GM21529 (cell line): ENCODE measurements around the gene LANCL2.
"Not testable (repeated sequence)": the region's sequence is repeated elsewhere in the genome, so short reads cannot be mapped to it uniquely, and the experiment has no call there.

Experiments
- ATAC-seq: cut with Tn5 transposase; IDR thresholded peaks from one replicate; pipeline ENCODE4 v1.9.1; 2021; ENCODE audit not compliant: unreplicated experiment

The LANCL2 gene

DNA sequence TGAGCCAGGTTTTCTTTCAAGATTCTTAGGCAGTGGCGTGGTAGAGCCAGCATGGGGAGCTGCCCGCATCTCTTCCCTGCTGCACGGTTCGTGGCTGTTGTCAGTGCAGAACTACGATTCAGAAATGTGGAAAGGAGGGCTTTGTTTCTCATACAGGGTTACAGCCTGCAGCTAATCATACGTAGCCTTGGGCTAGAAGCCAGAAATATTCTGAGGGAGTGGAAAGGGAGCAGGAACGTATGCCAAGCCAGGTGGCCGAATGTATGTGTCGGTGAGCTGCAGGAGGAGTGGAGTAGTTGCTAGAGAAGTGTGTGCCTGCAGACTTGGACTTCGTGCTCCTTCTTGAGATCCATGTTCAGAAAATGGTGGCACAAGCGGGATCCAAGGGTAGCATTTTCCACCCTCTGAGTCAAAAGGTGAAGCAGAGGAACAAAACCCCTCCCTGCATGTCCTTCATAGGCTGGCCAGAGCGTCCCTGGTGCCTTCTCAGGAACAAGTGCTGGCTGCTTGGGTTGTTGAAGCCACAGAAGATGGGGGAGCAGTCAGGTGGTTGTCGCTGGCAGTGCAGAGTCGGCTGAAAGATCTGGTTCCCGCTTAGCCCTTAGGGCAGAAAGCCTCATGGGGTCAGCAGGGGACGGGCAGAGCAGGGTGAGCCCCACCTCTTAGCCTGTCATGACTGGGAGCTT, 40.9 kb downstream of the LANCL2 start:
- ATAC-seq: no peak

DNA sequence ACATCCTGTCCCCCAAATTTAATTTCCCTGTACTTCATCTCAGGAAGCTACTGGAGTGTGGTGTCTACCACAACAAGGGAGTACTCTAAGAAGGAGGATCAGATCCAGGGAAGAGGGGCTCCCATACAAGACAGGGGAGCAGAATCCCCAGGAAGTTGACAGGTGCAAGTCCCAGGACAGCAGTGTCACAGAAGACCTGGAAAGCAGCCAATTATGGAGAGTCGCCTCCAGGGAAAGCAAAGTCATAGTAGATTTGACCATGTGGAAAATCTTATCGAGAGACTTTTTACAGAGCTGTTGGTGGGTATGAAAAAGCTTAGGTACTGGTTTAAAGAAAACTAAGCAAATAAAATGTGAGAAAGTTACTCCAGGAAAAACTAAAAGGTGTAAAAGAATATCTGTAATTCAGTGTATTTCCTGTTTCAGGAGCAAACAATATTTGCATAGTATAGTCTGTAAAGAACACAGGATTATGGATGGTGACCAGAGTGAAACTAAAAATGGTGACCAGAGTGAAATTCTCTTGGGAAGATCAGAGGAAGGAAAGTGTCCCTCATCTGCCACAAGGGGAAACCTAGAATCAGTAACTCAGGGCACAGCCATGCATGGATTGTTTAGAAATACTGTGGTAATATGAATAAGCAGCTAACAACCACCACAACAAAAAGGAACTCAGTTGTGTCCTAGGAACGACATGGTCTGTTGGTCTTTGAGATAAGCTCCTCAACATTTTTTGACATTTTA, 44.5 kb downstream of the LANCL2 start:
- ATAC-seq: peak; percentile 47

DNA sequence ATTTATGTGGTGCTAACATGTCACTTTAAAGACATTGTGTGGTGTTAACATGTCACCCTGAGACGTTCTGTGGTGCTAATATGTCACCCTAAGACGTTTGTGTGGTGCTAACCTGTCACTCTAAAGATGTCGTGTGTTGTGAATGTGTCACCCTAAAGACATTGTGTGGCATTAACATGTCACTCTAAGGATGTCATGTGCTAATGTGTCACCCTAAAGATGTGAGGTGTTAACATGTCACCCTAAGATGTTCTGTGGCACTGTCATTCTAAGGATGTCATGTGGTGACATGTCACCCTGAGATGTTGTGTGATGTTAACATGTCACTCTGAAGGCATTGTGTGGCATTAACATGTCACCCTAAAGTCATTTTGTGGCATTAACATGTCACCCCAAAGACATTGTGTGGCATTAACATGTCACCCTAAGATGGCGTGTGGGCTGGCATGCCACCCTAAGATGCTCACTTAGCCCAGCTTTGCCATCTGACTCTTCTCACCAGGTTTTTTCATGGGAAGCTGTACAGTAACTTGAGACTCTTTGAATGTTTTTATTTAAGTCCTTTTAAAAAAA, 45.6 kb downstream of the LANCL2 start:
- no peak for ATAC-seq

DNA sequence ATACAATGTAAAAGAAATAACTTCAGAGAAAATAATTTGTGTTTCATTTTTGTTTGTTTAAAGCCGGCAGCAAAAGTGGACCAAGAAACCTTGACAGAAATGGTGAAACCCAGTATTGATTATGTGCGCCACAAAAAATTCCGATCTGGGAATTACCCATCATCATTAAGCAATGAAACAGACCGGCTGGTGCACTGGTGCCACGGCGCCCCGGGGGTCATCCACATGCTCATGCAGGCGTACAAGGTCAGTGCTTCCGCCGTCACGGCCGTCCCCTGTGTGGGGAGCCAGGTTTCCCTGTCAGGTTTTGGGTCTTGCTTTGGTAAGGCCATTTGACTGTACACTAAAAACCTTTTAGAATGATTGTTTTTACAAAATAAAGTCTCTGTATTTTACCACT, 46.7 kb downstream of the LANCL2 start:
- no peak for ATAC-seq

DNA sequence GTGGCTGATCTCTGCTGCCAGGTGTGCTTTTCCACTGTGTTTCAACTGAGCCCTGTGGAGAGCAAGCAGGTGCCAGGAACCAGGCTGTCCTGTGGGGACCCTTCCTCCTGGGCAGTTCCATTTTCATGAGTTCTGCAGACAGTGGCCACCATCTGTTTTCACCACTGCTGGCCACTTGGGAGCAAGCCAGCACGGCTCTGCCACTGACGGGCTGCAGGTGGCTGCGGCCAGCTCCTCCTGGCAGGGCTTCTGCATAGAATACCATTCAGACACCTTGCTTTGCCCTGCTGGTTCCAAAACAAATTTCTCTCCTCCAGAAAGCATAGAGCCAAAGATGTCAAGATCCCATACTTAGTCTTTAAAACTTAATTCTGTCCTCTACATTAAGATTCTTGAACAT, 48.3 kb downstream of the LANCL2 start:
- no peak for ATAC-seq

DNA sequence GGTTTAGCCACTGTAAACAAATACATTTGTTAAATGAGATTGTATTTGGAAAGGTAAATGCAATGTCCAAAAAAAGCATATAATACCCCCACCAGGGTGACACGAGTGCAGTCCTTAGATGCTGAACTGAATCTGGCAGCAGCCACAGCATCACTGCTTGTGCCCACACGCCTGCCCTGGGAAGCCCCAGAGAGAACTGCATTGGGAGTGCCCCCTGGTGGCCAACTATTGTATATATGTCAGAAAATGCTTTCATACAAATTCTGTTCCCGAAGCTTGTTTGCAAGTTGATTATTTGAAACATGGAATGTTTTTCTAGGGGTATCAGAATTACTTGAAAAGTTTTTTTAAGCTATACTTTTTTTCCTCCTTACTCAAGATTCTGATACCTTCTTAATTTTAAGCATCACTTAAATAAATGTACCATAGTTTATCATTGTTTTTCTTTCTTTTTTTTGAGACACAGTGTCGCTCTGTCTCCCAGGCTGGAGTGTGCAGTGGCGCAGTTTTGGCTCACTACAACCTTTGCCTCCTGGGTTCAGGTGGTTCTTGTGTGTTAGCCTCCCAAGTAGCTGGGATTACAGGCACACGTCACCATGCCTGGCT, 50.1 kb downstream of the LANCL2 start:
- peak; percentile 90 for ATAC-seq

DNA sequence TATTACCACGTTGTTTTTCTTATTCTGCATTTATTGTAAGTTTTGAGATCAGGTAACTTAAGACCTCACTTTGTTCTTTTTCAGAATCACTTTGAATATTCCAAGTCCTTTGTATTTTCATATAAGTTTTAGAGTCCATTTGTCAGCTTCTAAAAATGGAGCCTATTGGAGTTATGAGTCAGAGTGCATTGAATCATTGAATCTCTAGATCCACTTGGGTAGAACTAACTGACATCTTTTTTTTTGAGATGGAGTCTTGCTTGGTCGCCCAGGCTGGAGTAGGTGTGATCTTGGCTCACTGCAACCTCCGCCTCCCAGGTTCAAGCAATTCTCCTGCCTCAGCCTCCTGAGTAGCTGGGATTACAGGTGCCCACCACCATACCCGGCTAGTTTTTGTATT, 52.3 kb downstream of the LANCL2 start:
- ATAC-seq: not testable (repeated sequence)

DNA sequence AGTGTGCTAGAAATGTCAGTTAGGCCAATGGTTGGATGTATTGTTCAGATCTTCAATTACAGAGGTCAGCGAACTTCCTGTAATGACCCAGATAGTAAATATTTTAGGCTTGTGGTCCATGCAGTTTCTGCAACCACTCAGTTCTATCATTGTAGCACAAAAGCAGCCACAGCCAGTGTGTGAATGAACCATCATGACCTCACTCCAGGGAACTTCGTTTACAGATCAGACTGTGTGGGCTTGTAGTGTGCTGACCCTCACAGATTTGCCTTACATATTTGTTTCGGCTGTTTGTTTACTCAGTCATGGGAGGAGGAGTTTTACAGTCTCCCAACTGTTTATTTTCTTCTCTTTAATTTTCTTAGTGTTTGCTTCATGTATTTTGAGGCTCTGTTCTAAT, 55.4 kb downstream of the LANCL2 start:
- ATAC-seq: no peak

DNA sequence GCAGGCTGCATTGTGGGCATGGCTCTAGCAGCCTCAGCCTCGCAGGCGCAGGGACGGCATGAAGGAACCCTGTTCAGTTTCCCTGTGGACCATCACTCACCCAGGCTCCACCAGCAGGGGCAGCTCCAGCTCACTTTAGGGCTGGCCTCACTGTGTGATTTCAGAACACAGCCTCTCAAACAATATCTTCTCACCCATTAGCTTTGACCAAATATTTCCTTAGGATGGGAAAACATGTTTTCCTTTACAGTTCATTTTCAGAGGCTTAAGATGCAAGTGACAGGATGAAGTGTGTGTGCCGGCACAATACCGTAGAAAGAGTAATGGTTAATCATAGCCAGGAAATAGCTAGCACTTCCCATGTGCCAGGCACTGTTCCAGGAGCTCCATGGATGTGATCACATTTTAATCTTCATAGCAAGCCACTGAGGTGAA, 58.2 kb downstream of the LANCL2 start:
- no peak for ATAC-seq

DNA sequence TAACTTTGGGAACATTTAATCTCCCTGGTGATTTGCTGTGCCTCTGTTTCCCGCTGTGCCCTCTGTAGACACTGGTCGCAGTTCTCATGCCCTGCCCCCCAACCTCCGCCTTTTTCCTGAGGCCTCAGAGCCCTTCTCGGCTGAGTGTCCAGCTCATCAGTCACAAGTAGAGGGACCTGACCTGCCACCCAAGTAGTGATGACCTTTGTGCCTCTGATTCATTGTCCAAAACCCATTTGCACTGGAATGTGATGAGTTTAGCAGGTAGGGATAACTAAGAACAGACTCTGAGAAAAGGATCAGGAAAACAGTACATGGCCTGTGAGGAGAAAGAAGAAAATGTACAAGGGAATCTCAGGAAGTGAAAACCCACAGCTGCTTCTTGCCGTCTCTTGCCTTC, 58.8 kb downstream of the LANCL2 start:
- ATAC-seq: no peak

DNA sequence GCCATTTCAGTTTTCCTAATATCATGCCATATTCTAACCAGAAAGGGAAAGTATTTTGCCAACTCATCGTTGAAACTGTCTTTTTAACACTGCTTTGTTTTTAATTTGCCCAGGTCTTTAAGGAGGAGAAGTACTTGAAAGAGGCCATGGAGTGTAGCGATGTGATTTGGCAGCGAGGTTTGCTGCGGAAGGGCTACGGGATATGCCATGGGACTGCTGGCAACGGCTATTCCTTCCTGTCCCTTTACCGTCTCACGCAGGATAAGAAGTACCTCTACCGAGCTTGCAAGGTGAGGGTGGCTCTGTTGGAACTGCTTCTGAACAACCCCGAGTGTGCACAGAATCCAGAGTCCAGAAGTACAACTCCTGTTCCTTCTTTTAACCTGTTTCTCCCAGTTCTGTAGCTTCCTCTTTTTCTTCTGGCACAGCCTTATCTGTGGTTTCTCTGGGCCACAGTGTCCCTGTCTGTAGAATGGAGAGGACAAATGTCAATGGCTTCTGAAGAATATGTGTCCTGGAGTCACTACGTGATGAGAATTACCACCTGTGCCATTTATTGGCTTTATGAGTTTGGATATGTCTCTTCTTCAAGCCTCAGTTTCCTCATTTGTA, 60.1 kb downstream of the LANCL2 start:
- no peak for ATAC-seq

DNA sequence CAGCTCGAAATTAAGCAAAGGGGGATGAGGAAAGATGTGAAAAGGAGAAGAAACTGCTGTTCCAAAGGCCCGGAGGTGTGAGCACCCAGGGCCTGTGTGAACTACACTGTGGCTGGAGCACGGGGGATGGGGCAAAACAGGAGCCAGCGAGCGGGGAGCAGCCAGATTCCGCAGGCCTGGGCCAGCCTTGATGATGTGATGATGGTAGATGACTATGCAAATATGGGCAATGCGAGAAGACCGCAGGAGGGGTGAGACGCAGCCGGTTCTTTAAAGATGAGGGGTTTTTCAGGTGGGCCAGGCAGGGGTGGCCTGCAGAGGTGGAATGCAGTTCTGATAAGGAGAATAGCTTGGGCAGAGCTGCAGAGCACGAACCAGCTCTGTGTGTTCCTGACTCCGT, 61.5 kb downstream of the LANCL2 start:
- no peak for ATAC-seq

DNA sequence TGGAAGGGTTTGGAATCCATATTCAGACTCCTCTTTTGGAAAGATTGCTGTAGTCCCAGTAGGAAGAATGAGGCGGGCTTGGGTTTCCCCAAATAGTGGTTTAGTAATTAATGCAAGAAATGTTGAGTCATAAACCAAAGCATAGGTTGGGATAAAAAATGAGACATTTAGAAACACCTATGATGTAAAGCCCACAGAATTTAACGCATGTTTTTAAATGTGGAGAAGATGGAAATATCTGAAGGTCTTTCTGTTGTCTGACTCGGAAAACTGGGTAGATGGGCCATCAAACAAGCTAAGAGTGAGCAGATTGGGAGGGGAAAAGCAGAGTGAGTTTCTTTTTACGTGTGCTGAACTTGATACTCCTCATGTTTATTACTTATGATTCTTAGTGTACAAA, 62.2 kb downstream of the LANCL2 start:
- no peak for ATAC-seq

DNA sequence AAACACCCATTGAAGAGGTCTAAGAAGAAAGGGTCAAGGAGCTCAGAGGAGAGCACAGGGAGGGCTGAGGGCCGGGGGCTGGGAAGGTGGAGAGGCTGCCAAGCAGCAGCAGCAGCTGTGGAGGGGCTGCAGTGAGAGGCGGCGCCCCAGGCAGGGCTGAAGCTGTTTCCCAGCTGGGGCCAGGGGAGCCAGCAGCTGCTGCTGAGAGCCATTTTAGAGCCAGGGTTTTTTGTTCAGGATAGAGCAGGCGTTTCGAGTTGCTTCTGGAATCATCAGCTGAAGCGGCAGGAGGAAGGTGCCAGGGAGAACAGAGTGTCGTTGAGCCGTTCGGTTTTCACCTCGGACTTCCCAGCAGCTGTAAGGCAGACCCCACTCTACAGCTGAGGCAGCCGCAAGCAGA, 62.7 kb downstream of the LANCL2 start:
- no peak for ATAC-seq

DNA sequence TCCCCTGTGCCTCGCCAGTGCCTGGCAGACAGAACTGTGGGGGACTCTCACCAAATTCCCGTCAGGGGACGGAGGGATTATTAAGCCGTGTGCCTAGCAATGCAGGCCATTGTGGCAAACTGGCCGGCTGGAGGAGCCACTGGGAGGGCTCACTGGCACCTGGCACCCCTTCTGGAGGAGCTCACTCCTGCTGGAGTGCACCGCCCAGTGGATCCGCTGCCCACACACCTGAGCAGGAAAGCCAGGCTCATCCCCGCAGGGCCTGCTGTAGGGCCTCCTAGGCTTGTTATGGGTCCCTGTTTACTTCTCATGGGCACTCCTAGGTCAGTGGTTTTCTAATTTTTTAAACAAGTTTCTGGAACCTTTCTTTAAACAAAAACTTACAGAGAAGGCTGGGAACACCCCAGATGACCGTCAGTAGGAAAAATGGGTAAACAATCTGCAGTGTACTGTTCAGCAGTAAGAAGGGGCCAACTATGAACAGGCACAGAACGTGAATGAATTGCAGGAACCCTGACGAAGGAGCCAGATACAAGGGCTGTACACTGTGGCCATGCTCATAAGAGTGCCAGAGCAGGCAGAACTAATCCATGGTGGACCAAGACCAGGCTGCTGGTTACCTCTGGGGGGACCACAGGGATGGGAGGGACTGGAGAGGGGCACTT, 64.8 kb downstream of the LANCL2 start:
- no peak for ATAC-seq

DNA sequence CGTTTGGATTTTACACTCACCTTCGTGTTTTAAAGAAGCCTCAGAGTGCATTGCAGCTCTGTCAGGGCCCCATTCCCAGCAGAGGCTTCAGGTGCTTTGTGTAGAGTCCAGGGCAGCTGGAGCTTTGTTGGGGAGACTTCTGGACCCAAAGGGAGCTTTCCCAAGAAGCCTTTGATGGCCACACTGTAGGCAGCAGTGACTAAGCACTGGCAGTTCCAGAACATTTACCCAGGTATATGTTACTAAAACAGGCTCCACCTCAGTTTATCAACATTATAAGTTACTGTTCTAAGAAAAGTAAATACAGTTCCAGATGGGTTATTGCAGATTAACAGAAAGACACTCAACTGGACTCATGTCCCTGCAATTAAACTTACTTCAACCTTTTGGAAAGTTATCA, 66.8 kb downstream of the LANCL2 start:
- no peak for ATAC-seq

DNA sequence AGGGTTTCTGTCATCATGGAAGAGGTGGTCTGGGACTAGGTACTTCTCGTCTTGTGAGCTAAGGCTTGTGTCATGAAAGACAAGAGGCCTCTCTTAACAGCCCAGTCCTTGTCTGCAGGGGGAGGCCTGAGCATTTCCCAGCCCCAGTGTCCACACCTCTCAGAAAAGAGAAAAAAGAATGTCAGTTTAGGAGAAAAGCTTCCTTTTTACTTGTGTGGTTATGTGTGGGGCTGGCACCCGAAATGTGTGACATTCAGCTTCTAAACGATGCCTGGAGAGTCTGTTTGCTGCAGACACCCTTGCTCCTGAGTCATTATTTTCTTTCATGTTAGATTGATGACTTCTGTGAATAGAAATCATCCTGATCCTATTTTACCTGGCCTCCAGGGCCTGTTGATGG, 67.4 kb downstream of the LANCL2 start:
- ATAC-seq: no peak

DNA sequence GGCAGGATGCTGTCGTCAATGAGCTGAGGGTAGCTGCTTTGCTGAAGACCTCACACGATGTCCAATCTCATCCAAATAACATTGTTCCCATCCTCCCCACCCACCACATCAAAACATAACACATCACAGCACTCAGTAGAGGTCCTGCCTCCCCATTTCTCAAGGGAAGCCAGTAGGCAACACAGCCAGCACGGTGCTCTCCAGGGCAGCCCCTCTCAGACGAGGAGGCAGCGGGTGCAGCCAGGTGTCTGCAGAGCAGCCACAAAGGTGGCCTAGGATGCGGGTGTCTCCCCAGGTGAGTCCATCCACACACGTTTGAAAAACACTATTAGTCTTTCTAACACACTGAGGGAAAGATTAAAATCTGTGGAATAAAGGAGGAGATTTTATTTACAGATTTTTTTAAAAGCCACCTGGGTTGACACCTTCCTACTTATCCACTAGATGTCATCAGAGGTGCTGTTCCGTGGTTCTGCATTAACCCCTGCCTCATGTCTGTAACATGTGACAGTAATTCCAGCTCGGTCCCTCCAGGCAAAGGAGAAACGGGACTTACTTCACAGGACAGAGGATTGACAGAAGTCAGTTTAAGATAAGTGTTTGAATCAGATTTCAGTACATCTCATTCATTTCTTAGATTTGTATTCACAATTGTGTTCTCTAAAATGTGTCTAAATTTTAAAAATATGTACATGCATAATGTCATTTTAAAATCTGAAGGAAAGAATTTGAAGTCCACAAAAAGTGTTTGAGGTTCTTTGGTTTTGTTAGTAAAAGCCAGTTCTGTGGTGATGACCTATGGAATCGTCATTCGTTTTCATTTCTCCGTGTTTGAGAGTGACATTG, 68.0 kb downstream of the LANCL2 start:
- ATAC-seq: peak; percentile 81

DNA sequence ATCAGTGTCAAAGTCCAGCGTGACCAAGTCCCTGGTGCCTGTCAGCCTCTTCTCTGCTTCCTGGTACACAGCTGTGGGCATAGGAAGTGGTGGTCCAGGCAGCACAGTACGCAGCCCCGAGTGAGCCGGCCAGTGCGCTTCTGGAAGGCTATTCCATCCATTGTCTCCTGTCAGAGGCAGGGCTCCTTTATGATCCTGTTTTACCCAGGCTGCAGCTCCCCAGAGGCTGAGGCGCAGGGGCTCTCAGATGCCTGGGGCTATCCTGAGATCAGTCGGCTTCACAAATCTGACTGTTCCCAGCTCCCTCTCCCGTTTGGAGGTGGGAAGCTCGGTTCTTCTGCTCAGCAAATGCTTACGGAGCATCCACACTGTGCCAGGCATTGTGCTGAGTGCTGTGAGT, 70.3 kb downstream of the LANCL2 start:
- ATAC-seq: no peak

DNA sequence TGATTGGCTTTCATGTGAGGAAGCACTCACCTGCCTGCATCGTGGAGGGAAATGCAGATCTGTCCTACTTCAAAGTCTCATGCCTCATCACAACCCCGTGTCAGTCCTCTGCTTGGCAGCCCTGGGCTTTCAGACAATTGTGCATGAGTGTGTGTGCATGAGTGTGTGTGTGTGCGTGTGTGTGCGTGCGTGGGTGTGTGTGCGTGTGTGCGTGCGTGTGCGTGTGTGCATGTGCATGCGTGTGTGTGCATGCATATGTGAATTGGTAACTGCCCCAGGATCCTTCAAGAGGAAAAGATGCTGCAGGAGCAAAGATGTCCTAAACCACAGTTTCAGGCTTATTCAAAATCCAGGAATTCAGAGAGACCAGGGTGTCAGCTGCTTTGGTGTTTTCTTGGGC, 71.3 kb downstream of the LANCL2 start:
- ATAC-seq: no peak
